BE2C (cell line): ENCODE data around the gene CALB2.

Source experiments
- DNase-seq: peaks from one replicate; pipeline ENCODE4 v3.0.0-alpha.2; 2020
- H3K27me3 ChIP-seq: fragments of 250-450 bp; sonication (Bioruptor Pico); 2 replicates; pipeline ENCODE4 v1.5.1; 2020; ENCODE audit warnings: mild to moderate bottlenecking
- H3K36me3 ChIP-seq: fragments of 250-450 bp; sonication (Bioruptor Pico); 2 replicates; pipeline ENCODE4 v1.5.1; 2020; ENCODE audit warnings: mild to moderate bottlenecking
- H3K4me1 ChIP-seq: fragments of 250-450 bp; sonication (Bioruptor Pico); 2 replicates; pipeline ENCODE4 v1.5.1; 2020
- H3K4me3 ChIP-seq: 2 replicates; pipeline ENCODE4 v1.5.1; 2011; ENCODE audit warnings: low read depth, low read length
- H3K9me3 ChIP-seq: fragments of 250-450 bp; sonication (Bioruptor Pico); 2 replicates; pipeline ENCODE4 v1.5.1; 2020
- TF ChIP-seq, protein P1 (sequence below): IDR thresholded peaks from 2 replicates; pipeline ENCODE4 v1.5.1; 2012; ENCODE audit warnings: mild to moderate bottlenecking, low read depth, low read length

The CALB2 gene

GRCh38 chr16:71436473-71436872 is 78.0 kb downstream of the CALB2 start:
- DNase-seq: no peak
- Histone ChIP-seq H3K36me3 (no peaks in the 10 kb centered on the region), H3K4me1 (no peaks in the 10 kb centered on the region), H3K4me3 (no peak overlapping the region), H3K9me3 (no peaks in the 10 kb centered on the region), H3K27me3 (0 out of 2 replicates have a peak, but pooled peaks cover 3% of the 10 kb centered on the region)
- TF ChIP-seq, protein P1, sequence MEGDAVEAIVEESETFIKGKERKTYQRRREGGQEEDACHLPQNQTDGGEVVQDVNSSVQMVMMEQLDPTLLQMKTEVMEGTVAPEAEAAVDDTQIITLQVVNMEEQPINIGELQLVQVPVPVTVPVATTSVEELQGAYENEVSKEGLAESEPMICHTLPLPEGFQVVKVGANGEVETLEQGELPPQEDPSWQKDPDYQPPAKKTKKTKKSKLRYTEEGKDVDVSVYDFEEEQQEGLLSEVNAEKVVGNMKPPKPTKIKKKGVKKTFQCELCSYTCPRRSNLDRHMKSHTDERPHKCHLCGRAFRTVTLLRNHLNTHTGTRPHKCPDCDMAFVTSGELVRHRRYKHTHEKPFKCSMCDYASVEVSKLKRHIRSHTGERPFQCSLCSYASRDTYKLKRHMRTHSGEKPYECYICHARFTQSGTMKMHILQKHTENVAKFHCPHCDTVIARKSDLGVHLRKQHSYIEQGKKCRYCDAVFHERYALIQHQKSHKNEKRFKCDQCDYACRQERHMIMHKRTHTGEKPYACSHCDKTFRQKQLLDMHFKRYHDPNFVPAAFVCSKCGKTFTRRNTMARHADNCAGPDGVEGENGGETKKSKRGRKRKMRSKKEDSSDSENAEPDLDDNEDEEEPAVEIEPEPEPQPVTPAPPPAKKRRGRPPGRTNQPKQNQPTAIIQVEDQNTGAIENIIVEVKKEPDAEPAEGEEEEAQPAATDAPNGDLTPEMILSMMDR: no peak

DNA sequence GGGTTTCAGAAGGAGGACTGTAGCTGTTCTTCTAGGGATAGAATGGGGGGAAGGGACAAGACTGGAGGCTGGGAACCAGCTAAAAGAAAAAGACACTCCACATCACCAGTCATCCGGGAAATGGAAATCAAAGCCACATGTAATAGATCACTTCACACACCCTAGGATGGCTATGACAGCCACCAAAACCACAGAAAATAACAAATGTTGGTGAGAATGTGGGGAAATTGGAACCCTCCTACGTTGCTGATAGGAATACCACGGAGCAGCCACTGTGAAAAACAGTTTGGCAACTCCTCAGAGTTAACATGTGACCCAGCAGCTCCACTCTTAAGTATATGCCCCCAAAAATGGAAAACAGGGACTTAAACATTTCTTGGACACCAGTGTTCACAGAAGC is 81.0 kb downstream of the CALB2 start:
- H3K27me3 ChIP-seq: 0 out of 2 replicates have a peak, but pooled peaks cover 3% of the 10 kb centered on the region
- H3K4me1 ChIP-seq: no peaks in the 10 kb centered on the region
- H3K36me3 ChIP-seq: no peaks in the 10 kb centered on the region
- H3K4me3 ChIP-seq: no peak overlapping the region
- no peak for DNase-seq
- TF ChIP-seq, protein P1: no peak
- no peaks in the 10 kb centered on the region for H3K9me3 ChIP-seq
